ENCODE measurements around the gene S1PR1.
A peak's percentile ranks its signal among the peaks of the same experiment; 100 is the strongest.

Gene S1PR1

DNA sequence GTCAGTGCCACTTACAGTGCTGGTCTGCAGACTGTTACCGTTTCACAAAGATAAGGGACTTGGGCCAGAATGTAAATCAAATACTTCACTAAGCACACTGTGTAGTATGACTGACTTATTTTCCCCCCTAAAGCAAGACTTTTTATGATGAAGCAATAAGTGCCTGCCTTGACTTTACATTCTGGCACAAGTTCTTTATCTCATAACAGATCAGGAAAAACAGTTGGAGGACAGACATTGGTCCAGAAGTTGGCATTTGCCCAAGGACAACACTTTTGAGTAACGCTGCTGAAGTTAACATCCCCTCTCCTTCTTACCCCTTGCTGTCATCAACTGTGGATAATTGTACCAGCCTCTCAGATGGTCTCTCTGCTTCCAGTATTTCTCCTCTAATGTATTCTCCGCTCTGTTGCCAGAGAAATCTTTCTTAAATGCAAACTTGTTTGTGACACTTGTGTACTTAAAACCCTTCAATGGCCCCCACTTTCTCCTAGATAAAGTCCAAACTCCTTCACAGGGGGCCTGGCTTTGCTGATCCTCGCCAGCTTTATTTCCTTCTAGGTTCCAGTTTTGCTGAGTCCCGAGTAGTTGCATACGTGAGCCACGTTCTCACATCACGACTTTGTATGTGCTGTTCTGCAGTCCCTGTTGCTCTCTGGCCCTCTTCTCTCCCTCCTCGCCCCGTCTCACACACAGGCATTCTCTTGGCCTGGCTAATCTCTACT lies 45.7 kb downstream of the S1PR1 start:
- no peak for DNase-seq

- DNase-seq, result no peak
Measured at GRCh38 chr1:101283443-101283842, 46.6 kb downstream of the S1PR1 start.

GRCh38 chr1:101284021-101284420 lies 47.2 kb downstream of the S1PR1 start:
- peak; percentile 46 for DNase-seq

DNA sequence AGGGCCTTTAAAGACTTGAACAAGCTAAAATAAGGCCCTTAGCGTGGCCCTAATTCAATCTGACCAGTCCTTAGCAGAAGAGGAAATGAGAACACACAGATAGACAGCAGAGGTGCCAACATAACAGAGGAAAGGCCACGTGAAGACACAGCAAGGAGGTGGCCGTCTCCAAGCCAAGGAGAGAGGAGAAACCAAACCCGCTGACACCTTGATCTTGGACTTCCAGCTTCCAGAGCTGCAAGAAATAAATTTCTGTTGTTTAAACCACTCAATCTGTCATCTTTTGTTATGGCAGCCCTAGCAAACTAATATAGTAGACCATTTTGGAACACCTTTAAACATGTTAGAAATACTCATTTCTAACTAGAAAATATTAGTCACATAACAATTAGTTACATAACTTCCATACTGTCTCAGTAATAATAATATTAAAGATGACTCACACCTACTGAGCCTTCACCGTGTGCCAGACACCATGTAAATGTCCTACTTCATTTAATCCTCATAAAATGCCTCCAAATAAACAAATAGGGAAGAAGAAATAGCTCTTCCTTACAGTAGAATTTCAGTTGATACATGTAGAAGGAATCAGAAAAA lies 47.9 kb downstream of the S1PR1 start:
- no peak for DNase-seq

DNA sequence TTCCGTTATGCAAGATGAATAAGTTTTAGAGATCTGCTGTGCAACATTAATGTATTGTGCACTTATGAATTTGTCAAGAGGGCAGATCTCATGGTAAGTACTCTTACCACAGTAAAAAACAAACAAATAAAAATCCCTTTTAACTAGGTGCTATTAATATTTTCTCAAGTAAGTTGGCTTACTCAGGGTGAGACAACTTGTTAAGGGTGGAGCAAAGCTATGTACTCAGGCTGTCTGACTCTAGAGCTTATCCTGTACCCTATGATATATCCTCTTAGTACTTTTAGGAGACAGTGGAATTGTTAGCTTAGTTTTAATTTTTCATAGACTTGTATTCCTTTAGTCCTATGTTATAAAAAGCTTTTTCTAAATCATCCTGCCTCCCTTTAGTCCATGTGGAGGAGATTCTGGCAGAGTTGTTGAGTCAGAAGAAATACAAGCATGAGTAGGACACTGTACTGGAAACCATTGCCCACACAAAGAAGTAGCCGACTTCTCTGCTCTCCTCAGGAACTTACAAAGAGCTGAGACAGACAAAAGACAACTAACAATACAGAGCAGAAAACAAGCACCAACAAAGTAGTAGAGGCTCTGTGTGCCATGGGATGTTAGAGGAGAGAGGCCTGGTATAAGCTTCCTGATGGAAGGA lies 49.2 kb downstream of the S1PR1 start:
- no peak for DNase-seq

- DNase-seq, result peak; percentile 64
Measured at GRCh38 chr1:101288491-101288944, 51.7 kb downstream of the S1PR1 start.

DNA sequence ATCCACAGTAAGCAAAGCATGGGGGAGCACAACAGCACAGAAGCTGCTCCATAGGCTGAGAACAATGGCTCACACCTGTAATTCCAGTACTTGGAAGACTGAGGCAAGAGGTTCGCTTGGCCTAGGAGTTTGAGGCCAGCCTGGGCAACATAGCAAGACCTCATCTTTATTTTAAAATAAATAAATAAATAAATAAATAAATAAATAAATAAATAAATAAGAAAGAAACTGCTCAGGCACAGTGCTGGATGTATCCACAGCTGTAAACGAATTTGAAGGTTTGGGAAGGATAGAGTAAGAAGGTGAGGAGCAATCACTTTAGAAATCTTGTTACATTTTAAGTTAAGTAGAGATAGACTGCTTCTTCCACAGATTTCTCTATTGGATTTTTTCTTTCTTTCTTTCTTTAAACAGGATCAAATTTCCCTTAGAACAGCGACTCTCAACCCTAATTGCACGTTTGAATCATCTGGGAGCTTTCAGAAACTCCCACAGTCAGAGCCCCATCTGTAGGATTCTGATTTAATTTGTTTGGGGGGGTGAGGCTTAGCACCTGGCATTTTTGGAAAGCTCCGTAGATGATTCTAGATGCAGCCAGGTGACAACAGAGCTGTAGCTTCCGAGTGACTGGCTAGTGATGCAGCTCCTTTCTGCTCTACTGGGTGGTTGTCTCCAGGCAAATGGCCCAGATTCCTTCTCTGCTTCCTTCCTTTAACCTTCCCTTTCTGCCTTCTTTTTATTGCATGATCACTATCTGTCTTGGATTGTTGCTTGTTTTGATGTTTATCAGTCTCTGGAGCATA lies 53.5 kb downstream of the S1PR1 start:
- no peak for DNase-seq
